ENCODE results near the gene TINAGL1. TPM values are rescaled to one million over a fixed set of nuclear protein-coding genes. Genes with fewer than 3 reads are reported as not detected.
A peak's percentile ranks its signal among the peaks of the same experiment; 100 is the strongest.

The TINAGL1 gene
- polyA plus RNA-seq = 37.7 TPM
- long read RNA-seq, donor 1, partial matches to known transcripts = 0 of 3 reads
- long read RNA-seq, donor 1, other reads (novel, unspliced or antisense) = 0 of 3 reads
- long read RNA-seq, donor 2, transcript TINAGL1-201 (12 exons, 2,187 nt) = major isoform, 10 of 80 reads
- long read RNA-seq, donor 2, partial matches to known transcripts = 69 of 80 reads
- long read RNA-seq, donor 2, other reads (novel, unspliced or antisense) = 0 of 80 reads
- long read RNA-seq, donor 3 = 0 reads
- long read RNA-seq, donor 4, partial matches to known transcripts = 0 of 1 reads
- long read RNA-seq, donor 4, other reads (novel, unspliced or antisense) = 0 of 1 reads
- long read RNA-seq, donor 5, transcript TINAGL1-201 (12 exons, 2,187 nt) = major isoform, 12 of 61 reads
- long read RNA-seq, donor 5, partial matches to known transcripts = 48 of 61 reads
- long read RNA-seq, donor 5, other reads (novel, unspliced or antisense) = 0 of 61 reads
- long read RNA-seq, donor 6, transcript TINAGL1-201 (12 exons, 2,187 nt) = major isoform, 8 of 8 reads
- long read RNA-seq, donor 6, partial matches to known transcripts = 0 of 8 reads
- long read RNA-seq, donor 6, other reads (novel, unspliced or antisense) = 0 of 8 reads
- long read RNA-seq, donor 7, transcript TINAGL1-201 (12 exons, 2,187 nt) = major isoform, 5 of 66 reads
- long read RNA-seq, donor 7, partial matches to known transcripts = 60 of 66 reads
- long read RNA-seq, donor 7, other reads (novel, unspliced or antisense) = 0 of 66 reads
- long read RNA-seq, donor 8, transcript TINAGL1-201 (12 exons, 2,187 nt) = major isoform, 6 of 74 reads
- long read RNA-seq, donor 8, partial matches to known transcripts = 68 of 74 reads
- long read RNA-seq, donor 8, other reads (novel, unspliced or antisense) = 0 of 74 reads
- long read RNA-seq, donor 9, partial matches to known transcripts = 0 of 4 reads
- long read RNA-seq, donor 9, other reads (novel, unspliced or antisense) = 0 of 4 reads
- long read RNA-seq, donor 10, transcript TINAGL1-201 (12 exons, 2,187 nt) = major isoform, 10 of 43 reads
- long read RNA-seq, donor 10, partial matches to known transcripts = 33 of 43 reads
- long read RNA-seq, donor 10, other reads (novel, unspliced or antisense) = 0 of 43 reads
- long read RNA-seq, donor 11, transcript TINAGL1-201 (12 exons, 2,187 nt) = major isoform, 6 of 6 reads
- long read RNA-seq, donor 11, partial matches to known transcripts = 0 of 6 reads
- long read RNA-seq, donor 11, other reads (novel, unspliced or antisense) = 0 of 6 reads

- Histone ChIP-seq H3K27me3 (ENCODE audit: control insufficient read depth, insufficient read depth, low read length) (no peaks in the 10 kb centered on the region), H3K4me1 (ENCODE audit: control insufficient read depth, insufficient read depth, low read length) (peaks cover 71% of the 10 kb centered on the region), H3K9me3 (ENCODE audit: control insufficient read depth, low read depth, low read length) (peaks cover 3% of the 10 kb centered on the region), H3K4me3 (ENCODE audit: low read length) (peak within 1 kb of the TSS; percentile 48), H3K36me3 (ENCODE audit: control insufficient read depth, insufficient read depth, low read length) (no peaks in the 10 kb centered on the region), H3K27ac (ENCODE audit: low read length) (peak within 1 kb of the TSS; percentile 85)
- 0% methylated on average over 1 of the region's 25 CpGs for WGBS (ENCODE audit: insufficient coverage, low lambda C conversion rate)
- DNase-seq = peak; percentile 89 to 96
Measured at GRCh38 chr1:31576201-31576669, at the start of gene TINAGL1. TSS of gene TINAGL1 (plus strand) at chr1:31576515. CDS start at chr1:31577149, 634 bp downstream.

- no peak for DNase-seq
- Histone ChIP-seq H3K27ac (ENCODE audit: low read length) (no peak overlapping the region), H3K36me3 (ENCODE audit: control insufficient read depth, insufficient read depth, low read length) (no peaks in the 10 kb centered on the region), H3K4me3 (ENCODE audit: low read length) (no peak overlapping the region), H3K27me3 (ENCODE audit: control insufficient read depth, insufficient read depth, low read length) (no peaks in the 10 kb centered on the region), H3K9me3 (ENCODE audit: control insufficient read depth, low read depth, low read length) (no peaks in the 10 kb centered on the region), H3K4me1 (ENCODE audit: control insufficient read depth, insufficient read depth, low read length) (no peaks in the 10 kb centered on the region)
- 60% methylated on average over 1 of the region's 4 CpGs for WGBS (ENCODE audit: insufficient coverage, low lambda C conversion rate)
Measured at GRCh38 chr1:31529999-31530684, 46.2 kb upstream of the TINAGL1 start.

- Histone ChIP-seq H3K36me3 (ENCODE audit: control insufficient read depth, insufficient read depth, low read length) (no peaks in the 10 kb centered on the region), H3K27ac (ENCODE audit: low read length) (no peak overlapping the region), H3K4me3 (ENCODE audit: low read length) (no peak overlapping the region), H3K9me3 (ENCODE audit: control insufficient read depth, low read depth, low read length) (peaks cover 4% of the 10 kb centered on the region), H3K4me1 (ENCODE audit: control insufficient read depth, insufficient read depth, low read length) (peaks cover 6% of the 10 kb centered on the region), H3K27me3 (ENCODE audit: control insufficient read depth, insufficient read depth, low read length) (no peaks in the 10 kb centered on the region)
- DNase-seq = no peak
- 53% methylated on average over 2 of the region's 10 CpGs for WGBS (ENCODE audit: insufficient coverage, low lambda C conversion rate)
Measured at GRCh38 chr1:31531177-31531999, 44.9 kb upstream of the TINAGL1 start.

GRCh38 chr1:31532173-31532572 lies 44.1 kb upstream of the TINAGL1 start:
- peaks cover 7% of the 10 kb centered on the region for H3K9me3 ChIP-seq (ENCODE audit: control insufficient read depth, low read depth, low read length)
- DNase-seq = no peak
- H3K4me1 ChIP-seq (ENCODE audit: control insufficient read depth, insufficient read depth, low read length) = peaks cover 9% of the 10 kb centered on the region
- H3K4me3 ChIP-seq (ENCODE audit: low read length) = no peak overlapping the region
- no peak overlapping the region for H3K27ac ChIP-seq (ENCODE audit: low read length)
- H3K36me3 ChIP-seq (ENCODE audit: control insufficient read depth, insufficient read depth, low read length) = no peaks in the 10 kb centered on the region
- no peaks in the 10 kb centered on the region for H3K27me3 ChIP-seq (ENCODE audit: control insufficient read depth, insufficient read depth, low read length)
- no CpG with 5 or more reads among the region's 1 CpG for WGBS (ENCODE audit: insufficient coverage, low lambda C conversion rate)

- no peak overlapping the region for H3K4me3 ChIP-seq (ENCODE audit: low read length)
- peaks cover 7% of the 10 kb centered on the region for H3K9me3 ChIP-seq (ENCODE audit: control insufficient read depth, low read depth, low read length)
- no peaks in the 10 kb centered on the region for H3K36me3 ChIP-seq (ENCODE audit: control insufficient read depth, insufficient read depth, low read length)
- peaks cover 27% of the 10 kb centered on the region for H3K4me1 ChIP-seq (ENCODE audit: control insufficient read depth, insufficient read depth, low read length)
- no peak for DNase-seq
- no peak overlapping the region for H3K27ac ChIP-seq (ENCODE audit: low read length)
- no CpG with 5 or more reads among the region's 7 CpGs for WGBS (ENCODE audit: insufficient coverage, low lambda C conversion rate)
- no peaks in the 10 kb centered on the region for H3K27me3 ChIP-seq (ENCODE audit: control insufficient read depth, insufficient read depth, low read length)
Measured at GRCh38 chr1:31535561-31535960, 40.8 kb upstream of the TINAGL1 start.

- DNase-seq = no peak
- peaks cover 7% of the 10 kb centered on the region for H3K9me3 ChIP-seq (ENCODE audit: control insufficient read depth, low read depth, low read length)
- H3K27ac ChIP-seq (ENCODE audit: low read length) = no peak overlapping the region
- no peaks in the 10 kb centered on the region for H3K27me3 ChIP-seq (ENCODE audit: control insufficient read depth, insufficient read depth, low read length)
- WGBS (ENCODE audit: insufficient coverage, low lambda C conversion rate) = no CpG with 5 or more reads among the region's 3 CpGs
- H3K36me3 ChIP-seq (ENCODE audit: control insufficient read depth, insufficient read depth, low read length) = no peaks in the 10 kb centered on the region
- peaks cover 27% of the 10 kb centered on the region for H3K4me1 ChIP-seq (ENCODE audit: control insufficient read depth, insufficient read depth, low read length)
- H3K4me3 ChIP-seq (ENCODE audit: low read length) = no peak overlapping the region
Measured at GRCh38 chr1:31539329-31539728, 37.0 kb upstream of the TINAGL1 start.

GRCh38 chr1:31541194-31541593 lies 35.1 kb upstream of the TINAGL1 start:
- Histone ChIP-seq H3K4me3 (ENCODE audit: low read length) (no peak overlapping the region), H3K27ac (ENCODE audit: low read length) (no peak overlapping the region), H3K27me3 (ENCODE audit: control insufficient read depth, insufficient read depth, low read length) (no peaks in the 10 kb centered on the region), H3K4me1 (ENCODE audit: control insufficient read depth, insufficient read depth, low read length) (peaks cover 23% of the 10 kb centered on the region), H3K36me3 (ENCODE audit: control insufficient read depth, insufficient read depth, low read length) (no peaks in the 10 kb centered on the region), H3K9me3 (ENCODE audit: control insufficient read depth, low read depth, low read length) (peaks cover 3% of the 10 kb centered on the region)
- no peak for DNase-seq
- WGBS (ENCODE audit: insufficient coverage, low lambda C conversion rate) = no CpG with 5 or more reads among the region's 4 CpGs

- WGBS (ENCODE audit: insufficient coverage, low lambda C conversion rate) = 88% methylated on average over 3 of the region's 4 CpGs
- no peak for DNase-seq
- Histone ChIP-seq H3K27ac (ENCODE audit: low read length) (no peak overlapping the region), H3K4me1 (ENCODE audit: control insufficient read depth, insufficient read depth, low read length) (peaks cover 15% of the 10 kb centered on the region), H3K4me3 (ENCODE audit: low read length) (no peak overlapping the region), H3K27me3 (ENCODE audit: control insufficient read depth, insufficient read depth, low read length) (no peaks in the 10 kb centered on the region), H3K36me3 (ENCODE audit: control insufficient read depth, insufficient read depth, low read length) (no peaks in the 10 kb centered on the region), H3K9me3 (ENCODE audit: control insufficient read depth, low read depth, low read length) (no peaks in the 10 kb centered on the region)
Measured at GRCh38 chr1:31545927-31546540, 30.3 kb upstream of the TINAGL1 start.

- Histone ChIP-seq H3K27me3 (ENCODE audit: control insufficient read depth, insufficient read depth, low read length) (no peaks in the 10 kb centered on the region), H3K9me3 (ENCODE audit: control insufficient read depth, low read depth, low read length) (no peaks in the 10 kb centered on the region), H3K4me1 (ENCODE audit: control insufficient read depth, insufficient read depth, low read length) (peaks cover 15% of the 10 kb centered on the region), H3K27ac (ENCODE audit: low read length) (peak overlapping the region; percentile 91), H3K36me3 (ENCODE audit: control insufficient read depth, insufficient read depth, low read length) (no peaks in the 10 kb centered on the region), H3K4me3 (ENCODE audit: low read length) (no peak overlapping the region)
- WGBS (ENCODE audit: insufficient coverage, low lambda C conversion rate) = no CpG with 5 or more reads among the region's 12 CpGs
- peak in 1 of 2 donors; percentile 51 for DNase-seq
Measured at GRCh38 chr1:31548534-31548906, 27.8 kb upstream of the TINAGL1 start.
